Measurements from ENCODE around the gene PHPT1.

DNA sequence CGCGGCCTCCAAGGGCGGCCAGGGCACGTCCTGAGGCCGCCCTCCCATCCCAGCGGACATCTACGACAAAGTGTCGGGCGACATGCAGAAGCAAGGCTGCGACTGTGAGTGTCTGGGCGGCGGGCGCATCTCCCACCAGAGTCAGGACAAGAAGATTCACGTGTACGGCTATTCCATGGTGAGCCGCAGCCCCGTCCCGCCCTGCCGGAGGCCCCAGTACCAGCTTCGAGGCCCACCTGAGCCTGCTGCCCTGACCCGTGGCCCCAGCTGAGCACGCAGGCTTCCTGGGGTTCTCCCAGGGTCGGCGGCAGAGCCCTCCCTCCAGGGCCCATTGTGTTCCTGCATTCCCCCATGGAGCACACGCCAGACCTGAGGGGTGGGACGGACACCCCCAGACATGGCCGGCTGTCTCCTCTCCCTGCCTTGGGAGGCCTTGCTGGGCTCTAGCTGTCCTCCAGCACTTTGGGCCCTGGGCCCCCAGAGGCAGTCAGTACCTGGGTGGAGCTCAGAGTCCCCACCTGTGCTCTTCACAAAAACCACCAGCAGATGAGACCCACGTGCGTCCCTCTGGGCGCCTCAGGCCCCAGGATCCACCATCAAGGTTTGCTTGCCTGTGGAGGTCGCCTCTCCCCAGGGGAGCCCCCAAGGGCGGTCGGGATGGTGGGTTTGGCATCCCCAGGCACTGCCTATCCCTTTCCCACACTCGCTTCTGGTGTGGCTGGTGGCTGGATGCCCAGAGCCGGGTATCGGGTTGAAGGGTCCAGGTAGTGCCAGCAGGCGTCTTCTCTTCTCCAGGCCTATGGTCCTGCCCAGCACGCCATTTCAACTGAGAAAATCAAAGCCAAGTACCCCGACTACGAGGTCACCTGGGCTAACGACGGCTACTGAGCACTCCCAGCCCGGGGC, 1.0 kb downstream of the PHPT1 start:
- TF ChIP-seq, protein P1, sequence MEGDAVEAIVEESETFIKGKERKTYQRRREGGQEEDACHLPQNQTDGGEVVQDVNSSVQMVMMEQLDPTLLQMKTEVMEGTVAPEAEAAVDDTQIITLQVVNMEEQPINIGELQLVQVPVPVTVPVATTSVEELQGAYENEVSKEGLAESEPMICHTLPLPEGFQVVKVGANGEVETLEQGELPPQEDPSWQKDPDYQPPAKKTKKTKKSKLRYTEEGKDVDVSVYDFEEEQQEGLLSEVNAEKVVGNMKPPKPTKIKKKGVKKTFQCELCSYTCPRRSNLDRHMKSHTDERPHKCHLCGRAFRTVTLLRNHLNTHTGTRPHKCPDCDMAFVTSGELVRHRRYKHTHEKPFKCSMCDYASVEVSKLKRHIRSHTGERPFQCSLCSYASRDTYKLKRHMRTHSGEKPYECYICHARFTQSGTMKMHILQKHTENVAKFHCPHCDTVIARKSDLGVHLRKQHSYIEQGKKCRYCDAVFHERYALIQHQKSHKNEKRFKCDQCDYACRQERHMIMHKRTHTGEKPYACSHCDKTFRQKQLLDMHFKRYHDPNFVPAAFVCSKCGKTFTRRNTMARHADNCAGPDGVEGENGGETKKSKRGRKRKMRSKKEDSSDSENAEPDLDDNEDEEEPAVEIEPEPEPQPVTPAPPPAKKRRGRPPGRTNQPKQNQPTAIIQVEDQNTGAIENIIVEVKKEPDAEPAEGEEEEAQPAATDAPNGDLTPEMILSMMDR (IDR thresholded peaks at IDR 0.05), result no peak
- no peak for TF ChIP-seq POLR2A (IDR thresholded peaks at IDR 0.05)
- no peak for TF ChIP-seq POLR2AphosphoS5 (IDR thresholded peaks at IDR 0.05)
- TF ChIP-seq EP300 (IDR thresholded peaks at IDR 0.05), result no peak

All from stomach (tissue), 4 donors.